Liver (tissue), 9 donors: ENCODE data around the gene ALG13. TPM values are rescaled to one million over a fixed set of nuclear protein-coding genes. Genes with fewer than 3 reads are reported as not detected.

Experiments
- DNase-seq: peaks from one replicate; pipeline ENCODE4 v3.0.0-alpha.2; 2017; ENCODE audit warnings: low spot score
- H3K27ac ChIP-seq, 2 donors: one replicate each; pipeline ENCODE4 v1.7.0; 2013; ENCODE audit warnings: inconsistent platforms in 2 of 2, low read length in 2 of 2, control low read depth in 1 of 2, low read depth in 1 of 2, mild to moderate bottlenecking in 1 of 2
- H3K27me3 ChIP-seq, 4 donors: one replicate each; pipeline versions ENCODE4 v1.6.1 to v1.7.0; 2013; ENCODE audit warnings: low read length in 3 of 4, inconsistent platforms in 1 of 4, mild to moderate bottlenecking in 1 of 4, moderate library complexity in 1 of 4; ENCODE audit not compliant: control insufficient read depth in 4 of 4, insufficient read depth in 4 of 4
- H3K36me3 ChIP-seq, 4 donors: one replicate each; pipeline versions ENCODE4 v1.6.1 to v1.7.0; 2013; ENCODE audit warnings: low read length in 3 of 4, mild to moderate bottlenecking in 3 of 4, low read depth in 1 of 4, moderate library complexity in 1 of 4; ENCODE audit not compliant: control insufficient read depth in 4 of 4, insufficient read depth in 3 of 4
- H3K4me1 ChIP-seq, 4 donors: one replicate each; pipeline versions ENCODE4 v1.6.1 to v1.7.0; 2013; ENCODE audit warnings: low read length in 3 of 4, mild to moderate bottlenecking in 3 of 4, moderate library complexity in 1 of 4; ENCODE audit not compliant: control insufficient read depth in 4 of 4, insufficient read depth in 4 of 4
- H3K4me3 ChIP-seq, 3 donors: one replicate each; pipeline versions ENCODE4 v1.6.1 to v1.7.0; 2013; ENCODE audit warnings: low read length in 3 of 3, control low read depth in 1 of 3, low read depth in 1 of 3, mild to moderate bottlenecking in 1 of 3
- H3K9ac ChIP-seq, 2 donors: one replicate each; pipeline ENCODE4 v1.7.0; 2013; ENCODE audit warnings: low read length in 2 of 2, mild to moderate bottlenecking in 2 of 2, moderate library complexity in 2 of 2, control low read depth in 1 of 2, low read depth in 1 of 2
- H3K9me3 ChIP-seq, 4 donors: one replicate each; pipeline versions ENCODE4 v1.6.1 to v1.7.0; 2013; ENCODE audit warnings: low read length in 3 of 4; ENCODE audit not compliant: control insufficient read depth in 4 of 4
- CTCF ChIP-seq: fragments of 150-350 bp; IDR thresholded peaks from 2 replicates; pipeline ENCODE4 v1.5.1; 2017; ENCODE audit warnings: improper control_type of control experiment, low read depth, low read length; ENCODE audit not compliant: missing input control
- EGR1 ChIP-seq, 2 donors: IDR thresholded peaks; 2 replicates each; pipeline ENCODE4 v1.6.1; 2016 to 2018; ENCODE audit warnings: antibody characterized with exemption in 2 of 2, low read depth in 2 of 2
- FOXA1 ChIP-seq: IDR thresholded peaks from 2 replicates; pipeline ENCODE4 v1.6.1; 2016; ENCODE audit warnings: antibody characterized with exemption
- FOXA2 ChIP-seq: IDR thresholded peaks from 2 replicates; pipeline ENCODE4 v1.6.1; 2016; ENCODE audit warnings: antibody characterized with exemption
- GABPA ChIP-seq, 2 donors: IDR thresholded peaks in 1 of 2; conservative IDR thresholded peaks in 1 of 2; 2 replicates each; pipeline ENCODE4 v1.6.1; 2016; ENCODE audit warnings: antibody characterized with exemption in 2 of 2, mild to moderate bottlenecking in 1 of 2, moderate library complexity in 1 of 2
- HNF4G ChIP-seq: IDR thresholded peaks from 2 replicates; pipeline ENCODE4 v1.6.1; 2016; ENCODE audit warnings: antibody characterized with exemption
- JUND ChIP-seq, 2 donors: IDR thresholded peaks; 2 replicates each; pipeline ENCODE4 v1.6.1; 2016; ENCODE audit warnings: antibody characterized with exemption in 2 of 2
- NR2F2 ChIP-seq: IDR thresholded peaks from 2 replicates; pipeline ENCODE4 v1.6.1; 2016; ENCODE audit warnings: antibody characterized with exemption
- RAD21 ChIP-seq, 2 donors: IDR thresholded peaks; 2 replicates each; pipeline ENCODE4 v1.6.1; 2016; ENCODE audit warnings: antibody characterized with exemption in 2 of 2, mild to moderate bottlenecking in 2 of 2
- RXRA ChIP-seq, 2 donors: IDR thresholded peaks; 2 replicates each; pipeline ENCODE4 v1.6.1; 2017 to 2018; ENCODE audit warnings: antibody characterized with exemption in 2 of 2, mild to moderate bottlenecking in 1 of 2
- SP1 ChIP-seq: IDR thresholded peaks from 2 replicates; pipeline ENCODE4 v1.6.1; 2018; ENCODE audit warnings: antibody characterized with exemption, mild to moderate bottlenecking
- TAF1 ChIP-seq: conservative IDR thresholded peaks from 2 replicates; pipeline ENCODE4 v1.6.1; 2016; ENCODE audit warnings: antibody characterized with exemption, mild to moderate bottlenecking
- YY1 ChIP-seq: IDR thresholded peaks from 2 replicates; pipeline ENCODE4 v1.6.1; 2016; ENCODE audit warnings: antibody characterized with exemption, mild to moderate bottlenecking
- ZBTB33 ChIP-seq: IDR thresholded peaks from 2 replicates; pipeline ENCODE4 v1.6.1; 2016; ENCODE audit warnings: antibody characterized with exemption
- WGBS: extraction: QIAGEN DNeasy Blood & Tissue Kit; methylation state at CpG from one replicate; pipeline ENCODE4 v1.1.7; 2013; 5-methylcytosine and 5-hydroxymethylcytosine counted together
- polyA plus RNA-seq, 2 donors: library from polyadenylated mRNA; stranded (reverse) in 1 of 2; unstranded in 1 of 2; fragments of 200-250 nt in 1 of 2; fragments of >200 nt in 1 of 2; fragmentation: Nextera tagmentation in 1 of 2; extraction: Ambion mirVana in 1 of 2; gene quantifications; one replicate each; pipeline versions ENCODE4 v1.2.1 to v1.2.3, GENCODE V29; 2013 to 2015
- total RNA-seq, 2 donors: library from RNA; depleted of rRNA; stranded (reverse); fragments of >200 nt; gene quantifications; one replicate each; pipeline ENCODE4 v1.2.3, GENCODE V29; 2014
- TF ChIP-seq, protein P1 (sequence below): IDR thresholded peaks from 2 replicates; pipeline ENCODE4 v1.6.1; 2016; ENCODE audit warnings: antibody characterized with exemption
- TF ChIP-seq, protein P2 (sequence below): IDR thresholded peaks from 2 replicates; pipeline ENCODE4 v1.6.1; 2016; ENCODE audit warnings: antibody characterized with exemption, mild to moderate bottlenecking
- TF ChIP-seq, protein P3 (sequence below): IDR thresholded peaks from 2 replicates; pipeline ENCODE4 v1.6.1; 2016; ENCODE audit warnings: antibody characterized with exemption
- donor health status: healthy.
- donor health status: healthy.
- donor health status: healthy.
- donor health status: healthy.
- donor health status: healthy.

ALG13 gene
- total RNA-seq (10 to 100 TPM; 24.0 to 35.4 TPM), polyA plus RNA-seq (10 to 100 TPM; 21.1 to 37.1 TPM)

DNA sequence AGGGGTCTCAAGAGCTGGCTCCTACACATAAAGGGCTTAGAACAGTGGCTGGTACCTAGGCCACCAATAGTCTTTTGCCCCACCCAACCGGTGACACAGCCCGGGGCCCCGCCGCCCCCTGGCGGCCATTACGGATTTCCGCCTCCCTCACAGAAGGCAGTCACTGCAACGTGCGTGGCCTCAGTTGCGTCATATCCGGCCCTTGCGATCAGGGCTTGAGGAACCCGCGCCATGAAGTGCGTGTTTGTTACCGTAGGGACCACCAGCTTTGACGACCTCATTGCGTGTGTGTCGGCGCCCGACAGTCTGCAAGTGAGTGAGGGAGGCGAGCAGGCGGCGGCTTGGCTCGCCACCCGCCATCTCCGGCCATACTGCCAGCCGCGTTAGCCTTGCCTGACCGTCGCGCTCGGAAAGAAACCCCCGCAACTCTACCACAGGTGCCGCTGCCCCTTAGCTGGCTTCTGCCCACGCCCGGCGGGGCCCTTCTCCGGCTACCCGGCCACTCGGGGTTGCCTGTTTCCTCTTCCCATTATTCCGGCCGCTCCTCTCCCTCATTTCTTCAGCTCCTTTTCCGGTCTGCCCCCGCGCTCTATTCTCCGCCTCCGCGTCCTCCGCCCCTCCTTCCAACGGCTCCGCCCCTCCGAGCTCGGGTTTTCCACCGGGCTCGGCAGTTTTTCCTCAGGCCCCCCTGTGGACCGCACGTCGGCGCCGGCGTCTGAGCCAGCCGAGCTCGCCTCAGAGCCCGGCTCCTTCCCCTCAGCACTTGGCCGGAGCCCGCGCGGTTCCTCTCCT, at the start of gene ALG13:
Gene ALG13 (plus strand): TSS at position 183 of the 792 bp plus-strand sequence. CDS start 49 bp downstream, at position 232.
- under 1% methylated on average over 69 of the region's 69 CpGs for WGBS
- Histone ChIP-seq H3K9ac (peak within 1 kb of the TSS; percentile 63 to 95), H3K4me1 (peaks cover 0 to 7% (median 3%) of the 10 kb centered on the region in 4 donors), H3K27ac (peak within 1 kb of the TSS; percentile 96 to 99), H3K27me3 (no peaks in the 10 kb centered on the region), H3K36me3 (peaks cover 0 to 8% (median under 1%) of the 10 kb centered on the region in 4 donors), H3K4me3 (peak within 1 kb of the TSS; percentile 62 to 83 (median 78)), H3K9me3 (no peaks in the 10 kb centered on the region)
- DNase-seq: peak; percentile 81
- TF ChIP-seq FOXA1: no peak
- TF ChIP-seq CTCF: peak; percentile 57
- no peak for TF ChIP-seq ZBTB33
- TF ChIP-seq, protein P1, sequence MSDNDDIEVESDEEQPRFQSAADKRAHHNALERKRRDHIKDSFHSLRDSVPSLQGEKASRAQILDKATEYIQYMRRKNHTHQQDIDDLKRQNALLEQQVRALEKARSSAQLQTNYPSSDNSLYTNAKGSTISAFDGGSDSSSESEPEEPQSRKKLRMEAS: no peak
- TF ChIP-seq HNF4G: no peak
- TF ChIP-seq, protein P2, sequence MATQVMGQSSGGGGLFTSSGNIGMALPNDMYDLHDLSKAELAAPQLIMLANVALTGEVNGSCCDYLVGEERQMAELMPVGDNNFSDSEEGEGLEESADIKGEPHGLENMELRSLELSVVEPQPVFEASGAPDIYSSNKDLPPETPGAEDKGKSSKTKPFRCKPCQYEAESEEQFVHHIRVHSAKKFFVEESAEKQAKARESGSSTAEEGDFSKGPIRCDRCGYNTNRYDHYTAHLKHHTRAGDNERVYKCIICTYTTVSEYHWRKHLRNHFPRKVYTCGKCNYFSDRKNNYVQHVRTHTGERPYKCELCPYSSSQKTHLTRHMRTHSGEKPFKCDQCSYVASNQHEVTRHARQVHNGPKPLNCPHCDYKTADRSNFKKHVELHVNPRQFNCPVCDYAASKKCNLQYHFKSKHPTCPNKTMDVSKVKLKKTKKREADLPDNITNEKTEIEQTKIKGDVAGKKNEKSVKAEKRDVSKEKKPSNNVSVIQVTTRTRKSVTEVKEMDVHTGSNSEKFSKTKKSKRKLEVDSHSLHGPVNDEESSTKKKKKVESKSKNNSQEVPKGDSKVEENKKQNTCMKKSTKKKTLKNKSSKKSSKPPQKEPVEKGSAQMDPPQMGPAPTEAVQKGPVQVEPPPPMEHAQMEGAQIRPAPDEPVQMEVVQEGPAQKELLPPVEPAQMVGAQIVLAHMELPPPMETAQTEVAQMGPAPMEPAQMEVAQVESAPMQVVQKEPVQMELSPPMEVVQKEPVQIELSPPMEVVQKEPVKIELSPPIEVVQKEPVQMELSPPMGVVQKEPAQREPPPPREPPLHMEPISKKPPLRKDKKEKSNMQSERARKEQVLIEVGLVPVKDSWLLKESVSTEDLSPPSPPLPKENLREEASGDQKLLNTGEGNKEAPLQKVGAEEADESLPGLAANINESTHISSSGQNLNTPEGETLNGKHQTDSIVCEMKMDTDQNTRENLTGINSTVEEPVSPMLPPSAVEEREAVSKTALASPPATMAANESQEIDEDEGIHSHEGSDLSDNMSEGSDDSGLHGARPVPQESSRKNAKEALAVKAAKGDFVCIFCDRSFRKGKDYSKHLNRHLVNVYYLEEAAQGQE: peak; percentile 61
- peak; percentile 11 for TF ChIP-seq SP1
- TF ChIP-seq, protein P3, sequence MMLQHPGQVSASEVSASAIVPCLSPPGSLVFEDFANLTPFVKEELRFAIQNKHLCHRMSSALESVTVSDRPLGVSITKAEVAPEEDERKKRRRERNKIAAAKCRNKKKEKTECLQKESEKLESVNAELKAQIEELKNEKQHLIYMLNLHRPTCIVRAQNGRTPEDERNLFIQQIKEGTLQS: peak; percentile 49
- peak; percentile 68 for TF ChIP-seq TAF1
- no peak for TF ChIP-seq JUND (IDR thresholded peaks at IDR 0.05)
- TF ChIP-seq GABPA (IDR thresholded peaks at IDR 0.05 in 1 of 2, conservative IDR thresholded peaks at IDR 0.05 in 1 of 2): peak; percentile 70 to 88
- TF ChIP-seq NR2F2: no peak
- TF ChIP-seq RAD21 (IDR thresholded peaks at IDR 0.05): peak; percentile 56 to 67
- TF ChIP-seq EGR1 (IDR thresholded peaks at IDR 0.05; ENCODE audit: low read depth in 2 of 2): no peak
- no peak for TF ChIP-seq FOXA2
- TF ChIP-seq RXRA (IDR thresholded peaks at IDR 0.05): peak in 1 of 2 donors; percentile 5
- TF ChIP-seq YY1: peak; percentile 89
